EL (cell line): ENCODE results near the gene TSPAN32.
A peak's percentile ranks its signal among the peaks of the same experiment; 100 is the strongest.
"Not testable (repeated sequence)": the region's sequence is repeated elsewhere in the genome, so short reads cannot be mapped to it uniquely, and the experiment has no call there.

ENCODE experiments used
- DNase-seq: peaks from one replicate; pipeline ENCODE4 v3.0.0-alpha.2; 2016

Gene TSPAN32

DNA sequence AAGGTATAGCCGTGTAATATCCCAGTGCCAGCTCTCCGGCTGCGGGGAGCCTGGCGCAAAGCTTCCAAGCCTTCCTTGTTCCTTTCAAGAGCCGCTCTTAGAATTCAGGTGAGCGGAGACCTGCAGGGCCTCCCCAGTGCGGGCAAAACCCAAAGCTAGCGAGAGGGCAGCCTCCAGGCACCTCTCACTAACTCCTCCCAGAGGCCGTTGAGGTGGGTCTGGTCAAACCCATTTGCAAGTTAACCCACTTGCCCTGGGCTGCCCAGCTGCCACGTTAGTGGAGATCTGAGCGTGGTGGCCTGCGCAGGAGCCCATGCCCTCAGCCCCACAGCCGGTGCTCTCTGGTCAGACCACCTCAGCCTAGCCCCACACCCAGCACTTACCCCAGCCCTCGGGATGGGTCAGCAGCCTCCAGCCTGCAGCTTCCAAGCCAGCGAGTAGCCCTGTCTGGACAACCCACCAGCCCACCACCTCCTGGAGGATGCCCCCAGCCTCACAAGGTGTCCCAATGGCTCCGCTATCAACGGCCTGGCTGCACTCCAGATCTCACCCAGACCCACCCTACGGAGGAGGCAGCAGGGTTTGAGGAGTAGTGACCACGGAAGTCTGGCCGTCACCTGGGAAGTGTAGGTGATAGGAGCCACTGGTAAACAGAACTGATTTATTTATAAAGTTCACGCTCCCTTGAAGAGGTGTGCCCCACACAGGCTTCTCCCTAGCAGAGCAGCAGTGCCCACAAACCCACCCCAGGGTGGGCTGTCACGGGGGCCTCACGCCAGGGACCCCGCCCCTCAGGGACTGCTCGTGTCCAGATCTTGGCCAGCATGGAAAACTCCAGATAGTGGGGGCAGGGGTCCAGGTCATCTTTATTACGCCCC lies 33.7 kb upstream of the TSPAN32 start:
- DNase-seq = no peak

DNA sequence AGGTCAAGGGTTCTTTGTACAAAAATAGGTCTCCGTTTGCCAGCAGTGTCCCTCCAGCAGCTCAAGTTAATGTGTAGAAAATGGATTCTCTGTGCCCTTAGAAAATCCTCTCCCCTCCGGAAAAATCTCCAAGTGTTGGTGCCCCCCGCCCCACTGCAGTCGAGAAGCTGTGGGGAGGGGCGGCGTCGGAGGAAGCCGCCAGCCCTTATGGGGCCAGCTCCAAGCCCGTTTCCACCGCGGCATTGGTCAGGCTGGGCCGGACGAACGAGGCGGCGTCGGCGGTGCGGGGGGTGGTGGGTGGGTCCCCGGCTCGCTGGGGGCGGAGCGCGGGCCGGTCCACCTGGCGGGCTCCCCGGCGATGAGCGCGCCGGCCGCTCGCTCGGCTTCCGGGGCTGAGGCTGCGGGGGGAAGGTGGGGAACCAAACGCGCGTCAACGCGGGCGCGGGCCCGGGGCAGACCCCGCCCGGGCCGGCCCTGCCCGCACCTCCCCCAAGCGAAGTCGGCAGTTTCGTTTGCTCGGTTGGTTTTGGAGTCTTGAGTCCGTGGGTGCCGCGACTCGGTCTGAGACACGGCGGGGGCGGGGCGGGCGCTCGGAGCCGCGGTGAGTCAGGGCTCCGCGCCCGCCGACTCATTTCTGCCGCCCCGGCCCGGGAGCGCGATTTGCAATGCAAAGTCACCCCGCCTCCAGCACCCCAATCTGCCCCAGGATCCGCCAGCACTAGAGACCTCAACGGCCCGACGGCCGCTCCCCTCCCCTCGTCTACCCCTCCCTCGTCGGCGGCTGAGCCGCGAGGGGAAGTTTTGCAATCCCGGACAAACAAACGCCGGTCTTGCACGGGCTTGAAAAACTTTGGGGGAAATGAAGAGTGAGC lies 32.8 kb upstream of the TSPAN32 start:
- no peak for DNase-seq

DNA sequence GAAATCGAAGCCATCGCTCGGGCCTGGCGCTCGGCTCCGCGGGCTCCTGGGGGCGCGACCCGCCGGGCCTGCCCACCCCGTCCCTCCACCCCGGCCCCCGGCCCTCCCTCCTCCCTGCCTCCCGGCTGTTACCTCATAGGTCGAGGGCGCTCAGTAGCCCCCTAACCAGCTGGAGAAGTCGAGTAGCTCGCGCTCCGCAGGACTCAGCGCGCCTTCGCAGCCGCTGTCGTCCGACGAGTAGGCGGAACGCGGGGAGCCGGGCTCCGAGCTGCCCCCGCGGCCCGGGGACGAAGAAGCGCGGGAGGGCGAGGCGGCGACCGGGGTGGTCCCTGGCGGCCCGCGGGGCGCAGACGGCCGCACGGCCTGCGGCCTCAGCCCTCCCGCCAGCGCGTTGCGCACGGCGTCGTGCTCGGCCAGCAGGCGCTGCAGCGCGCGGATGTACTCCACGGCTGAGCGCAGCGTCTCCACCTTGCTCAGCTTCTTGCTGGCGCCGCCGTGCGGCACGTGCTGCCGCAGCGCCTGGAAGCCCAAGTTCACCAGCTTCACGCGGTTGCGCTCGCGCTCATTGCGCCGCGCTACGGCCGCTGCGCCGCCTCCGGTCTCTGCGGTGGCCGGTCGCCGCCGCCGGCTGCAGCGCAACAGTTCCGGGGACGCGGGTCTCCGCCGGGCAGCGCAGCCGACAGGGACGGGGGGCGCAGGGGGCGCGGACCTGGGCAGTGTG lies 32.1 kb upstream of the TSPAN32 start:
- DNase-seq = peak; percentile 26

DNA sequence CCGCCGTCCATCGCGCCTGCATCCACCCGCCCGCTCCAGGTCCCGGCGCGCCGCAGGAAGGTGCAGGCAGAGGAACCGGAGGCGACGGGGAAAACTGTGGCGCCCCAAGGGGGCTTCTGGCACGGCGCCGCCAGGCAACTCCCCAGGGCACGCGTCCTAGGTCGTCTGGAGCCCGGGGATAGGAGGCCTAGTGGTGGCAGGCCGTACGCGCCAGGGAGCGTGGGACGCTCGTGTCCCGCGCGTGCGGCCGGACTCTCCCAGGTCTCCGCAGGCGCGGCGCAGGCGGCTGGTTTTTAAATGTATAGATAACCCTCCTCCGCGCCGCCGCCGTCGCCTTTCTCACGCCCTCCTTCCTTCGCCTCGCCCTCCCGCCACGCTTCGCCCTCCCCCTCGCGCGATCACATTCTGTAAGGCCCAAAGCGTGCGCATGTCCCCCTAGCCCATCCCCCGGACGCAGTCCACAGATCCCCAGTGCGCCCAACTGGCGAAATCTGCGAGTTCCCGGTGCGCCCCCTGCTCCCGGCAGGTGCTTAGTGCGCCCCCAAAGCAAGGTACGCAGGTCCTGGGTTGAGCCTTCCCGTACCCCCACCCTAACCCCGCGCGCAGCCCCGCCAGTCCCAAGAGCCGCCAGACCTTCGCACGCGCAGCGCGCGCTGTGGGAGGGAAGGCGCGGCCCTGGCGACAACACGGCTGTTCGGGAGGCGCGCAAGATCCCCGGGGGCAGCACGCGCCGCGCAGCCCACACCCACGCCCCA lies 31.3 kb upstream of the TSPAN32 start, which contains the start of gene ASCL2:
ASCL2 (minus strand) TSS at position 267 of the 755 bp plus-strand sequence; CDS start at position 11, 256 bp downstream.
- no peak for DNase-seq

DNA sequence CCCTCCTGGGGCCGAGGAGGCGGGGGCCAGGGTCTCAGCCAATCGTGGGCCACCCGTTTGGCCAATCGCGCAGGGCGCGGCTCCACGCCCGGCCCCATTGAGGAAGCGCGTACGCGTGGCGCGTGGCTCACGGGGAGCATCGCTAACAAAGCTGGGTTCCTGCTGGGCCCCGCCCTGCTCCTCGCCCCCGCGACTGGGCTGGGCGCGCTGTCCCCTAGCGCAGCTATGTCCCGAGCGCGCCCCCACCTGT lies 30.8 kb upstream of the TSPAN32 start:
- DNase-seq = no peak

- no peak for DNase-seq
Measured at GRCh38 chr11:2271327-2272227, 30.2 kb upstream of the TSPAN32 start.

DNA sequence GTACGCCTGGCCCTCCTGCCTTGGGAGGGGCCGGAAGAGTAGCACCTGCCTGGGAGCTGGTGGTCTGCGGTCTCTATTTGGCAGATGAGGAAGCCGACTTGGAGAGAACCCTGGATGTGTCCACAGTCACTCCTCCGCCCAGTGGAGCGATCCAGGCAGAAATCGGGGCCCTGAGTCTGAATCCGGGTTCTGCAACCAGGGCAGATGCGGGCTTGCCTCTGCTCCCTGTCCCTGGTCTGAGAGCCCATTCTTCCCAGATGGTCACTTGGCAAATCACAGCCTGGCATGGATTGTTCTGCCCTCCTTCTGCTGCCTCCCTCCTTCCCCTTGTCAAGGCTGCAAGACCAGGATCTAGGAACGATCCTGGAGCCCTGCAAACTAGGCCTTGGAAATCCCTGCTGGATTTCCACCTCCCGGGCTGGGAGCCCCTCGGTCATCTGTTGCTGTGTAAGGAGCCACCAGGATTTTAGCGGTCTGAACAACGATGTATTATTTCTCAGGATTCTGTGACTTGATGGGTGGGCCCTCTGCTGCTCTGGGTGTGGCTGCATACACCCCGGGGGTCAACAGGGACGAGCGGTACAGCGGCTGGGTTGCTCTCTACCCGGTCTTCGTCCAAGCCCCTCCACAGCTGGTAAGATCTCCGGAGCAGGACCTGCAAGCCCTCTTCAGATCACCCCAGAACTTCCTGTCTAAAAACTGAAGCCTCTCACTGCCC lies 29.4 kb upstream of the TSPAN32 start:
- no peak for DNase-seq

GRCh38 chr11:2272946-2273280 lies 28.9 kb upstream of the TSPAN32 start:
- DNase-seq = no peak

DNA sequence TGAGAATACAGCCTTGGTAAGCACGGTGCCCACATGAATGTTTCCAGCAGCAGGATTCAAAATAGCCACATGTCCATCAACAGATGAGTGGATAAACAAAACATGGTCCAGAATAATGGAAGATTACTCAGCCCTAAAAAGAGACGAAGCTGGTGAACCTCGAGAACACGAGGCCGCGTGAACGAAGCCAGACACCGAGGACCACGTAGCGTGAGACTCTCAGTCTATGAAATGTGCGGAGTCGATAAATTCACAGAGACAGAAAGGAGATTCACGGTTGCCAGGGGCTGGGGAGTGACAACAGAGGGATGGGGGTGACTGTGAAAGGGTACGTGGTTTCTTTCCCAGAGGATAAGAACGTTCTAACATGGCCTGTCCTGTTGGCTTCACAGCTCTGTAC lies 28.5 kb upstream of the TSPAN32 start:
- DNase-seq = no peak

- DNase-seq = no peak
Measured at GRCh38 chr11:2273771-2274170, 28.0 kb upstream of the TSPAN32 start.

GRCh38 chr11:2275334-2276279 lies 26.2 kb upstream of the TSPAN32 start:
- no peak for DNase-seq

- no peak for DNase-seq
Measured at GRCh38 chr11:2276280-2277007, 25.4 kb upstream of the TSPAN32 start.

DNA sequence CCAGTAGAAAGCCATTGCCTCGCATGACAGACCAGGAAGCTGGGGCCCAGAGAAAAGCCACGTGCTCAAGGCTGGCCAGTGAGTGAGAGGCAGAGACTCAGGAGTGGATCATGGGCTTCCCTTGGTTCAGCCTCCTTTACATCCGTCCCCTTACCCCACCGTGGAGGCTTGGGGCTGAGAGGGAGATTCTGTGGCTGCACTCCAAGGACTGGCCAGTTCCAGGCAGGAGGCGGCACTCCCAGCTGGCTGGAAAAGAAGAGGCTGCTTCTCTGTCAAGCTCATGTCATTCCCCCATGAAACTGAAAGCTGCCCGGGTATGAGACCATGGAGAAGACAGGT lies 24.8 kb upstream of the TSPAN32 start:
- DNase-seq = no peak

- no peak for DNase-seq
Measured at GRCh38 chr11:2277933-2278523, 23.8 kb upstream of the TSPAN32 start.

- no peak for DNase-seq
Measured at GRCh38 chr11:2280208-2280607, 21.6 kb upstream of the TSPAN32 start.

- DNase-seq = not testable (repeated sequence)
Measured at GRCh38 chr11:2286350-2286749, 15.5 kb upstream of the TSPAN32 start.

DNA sequence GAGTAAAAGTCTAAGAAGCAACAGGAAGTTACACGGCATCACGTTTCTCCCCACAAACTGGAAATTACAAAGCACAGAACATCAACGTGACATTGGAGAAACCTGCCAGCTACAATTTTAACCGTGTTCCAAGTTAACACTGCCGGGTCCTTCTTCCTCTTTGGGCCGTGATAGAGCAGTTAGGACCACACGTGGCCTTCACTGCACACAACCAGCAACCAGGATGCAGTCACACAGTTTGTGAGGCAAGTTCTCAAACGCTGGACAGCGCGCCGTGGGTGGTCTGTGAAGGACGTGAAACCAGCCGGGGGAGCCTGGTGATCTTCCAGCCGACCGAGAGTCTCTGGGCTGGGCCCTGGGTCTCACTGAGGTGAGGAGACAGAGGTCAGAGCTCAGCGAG lies 14.7 kb upstream of the TSPAN32 start:
- DNase-seq = no peak

DNA sequence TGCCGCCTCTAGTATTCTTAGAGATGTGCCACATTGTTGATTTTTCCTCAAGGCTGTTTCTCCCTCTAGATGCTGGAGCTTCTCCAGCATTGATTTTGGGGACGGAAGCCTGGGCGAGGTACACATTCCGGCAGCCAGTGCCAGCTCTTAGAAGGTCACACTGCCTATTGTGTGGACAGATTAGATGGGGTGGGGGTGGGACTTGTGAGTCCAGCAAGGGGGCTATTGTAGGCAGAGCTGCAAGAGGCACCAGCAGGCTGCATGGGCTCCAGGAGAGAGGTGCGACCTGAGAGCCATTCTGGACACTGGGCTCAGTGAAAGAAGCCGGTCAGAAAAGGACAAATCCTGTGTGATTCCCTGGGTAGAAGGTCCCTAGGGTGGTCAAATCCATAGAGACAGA lies 12.5 kb upstream of the TSPAN32 start:
- DNase-seq = no peak

DNA sequence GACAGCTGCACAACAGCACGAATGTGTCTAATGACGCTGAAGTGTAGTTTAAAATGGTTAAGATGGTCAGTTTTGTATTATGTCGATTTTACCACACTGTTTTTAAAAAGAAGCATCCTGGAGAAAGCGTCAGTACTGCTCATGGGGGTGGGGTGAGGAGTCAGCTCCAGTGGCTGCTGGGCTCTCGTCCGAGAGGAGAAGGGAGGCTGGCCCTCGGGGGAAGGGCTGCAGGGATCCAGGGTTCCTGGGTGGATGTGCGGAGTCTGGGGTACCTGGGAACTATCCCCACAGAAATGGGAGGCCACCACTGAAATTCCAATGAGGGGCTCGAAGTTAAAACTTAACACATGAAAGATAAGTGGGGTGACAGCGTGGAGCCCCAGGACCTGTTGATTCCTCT lies 12.0 kb upstream of the TSPAN32 start:
- DNase-seq = no peak
